Nephron progenitor cell (in vitro differentiated cells): ENCODE measurements around the gene GXYLT1.

Experiments
- DNase-seq: peaks from one replicate; pipeline ENCODE4 v3.0.0; 2021
- H3K27ac Mint-ChIP-seq: 2 replicates; pipeline ENCODE4 v1.8.0; 2021; ENCODE audit warnings: mild to moderate bottlenecking, moderate library complexity, mixed read lengths
- H3K27me3 Mint-ChIP-seq: 2 replicates; pipeline ENCODE4 v1.8.0; 2021; ENCODE audit warnings: mild to moderate bottlenecking, low read depth, mixed read lengths; ENCODE audit not compliant: poor library complexity
- H3K36me3 Mint-ChIP-seq: 2 replicates; pipeline ENCODE4 v1.8.0; 2021; ENCODE audit warnings: low read depth, mixed read lengths
- H3K4me1 Mint-ChIP-seq: 2 replicates; pipeline ENCODE4 v1.8.0; 2021; ENCODE audit warnings: mixed read lengths
- H3K4me3 Mint-ChIP-seq: 2 replicates; pipeline ENCODE4 v1.8.0; 2021; ENCODE audit warnings: mild to moderate bottlenecking, moderate library complexity, mixed read lengths
- H3K9me3 Mint-ChIP-seq: 2 replicates; pipeline ENCODE4 v1.8.0; 2021; ENCODE audit warnings: mild to moderate bottlenecking, moderate library complexity, mixed read lengths
- TF ChIP-seq, protein P1 (sequence below): fragments of 200-600 bp; sonication (generic); IDR thresholded peaks from 2 replicates; pipeline ENCODE4 v1.5.0; 2021; ENCODE audit warnings: antibody characterized with exemption

Gene GXYLT1

DNA sequence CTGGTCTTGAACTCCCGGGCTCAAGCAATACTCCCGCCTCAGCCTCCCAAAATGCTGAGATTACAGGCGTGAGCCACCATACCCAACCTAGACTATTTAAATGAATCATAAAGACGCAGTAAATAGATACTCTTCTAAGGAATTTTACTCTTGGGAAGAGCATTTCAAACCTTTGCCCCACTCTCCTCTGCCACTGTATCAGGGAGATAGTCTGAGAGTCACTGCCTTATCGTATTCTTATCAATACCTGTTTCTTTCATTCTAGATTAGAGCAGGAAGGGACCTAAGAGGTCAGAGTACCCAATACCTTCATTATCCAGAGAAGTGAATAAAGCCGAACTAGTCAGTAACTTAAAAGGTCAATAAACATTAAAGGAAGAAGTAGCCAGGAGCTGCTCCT lies 15.8 kb downstream of the GXYLT1 start:
- no peaks in the 10 kb centered on the region for H3K27me3 Mint-ChIP-seq
- peaks cover 12% of the 10 kb centered on the region for H3K4me1 Mint-ChIP-seq
- no peak for DNase-seq
- H3K36me3 Mint-ChIP-seq, result peaks cover 8% of the 10 kb centered on the region
- H3K9me3 Mint-ChIP-seq, result no peaks in the 10 kb centered on the region
- no peak overlapping the region for H3K4me3 Mint-ChIP-seq
- no peak overlapping the region for H3K27ac Mint-ChIP-seq
- TF ChIP-seq, protein P1, sequence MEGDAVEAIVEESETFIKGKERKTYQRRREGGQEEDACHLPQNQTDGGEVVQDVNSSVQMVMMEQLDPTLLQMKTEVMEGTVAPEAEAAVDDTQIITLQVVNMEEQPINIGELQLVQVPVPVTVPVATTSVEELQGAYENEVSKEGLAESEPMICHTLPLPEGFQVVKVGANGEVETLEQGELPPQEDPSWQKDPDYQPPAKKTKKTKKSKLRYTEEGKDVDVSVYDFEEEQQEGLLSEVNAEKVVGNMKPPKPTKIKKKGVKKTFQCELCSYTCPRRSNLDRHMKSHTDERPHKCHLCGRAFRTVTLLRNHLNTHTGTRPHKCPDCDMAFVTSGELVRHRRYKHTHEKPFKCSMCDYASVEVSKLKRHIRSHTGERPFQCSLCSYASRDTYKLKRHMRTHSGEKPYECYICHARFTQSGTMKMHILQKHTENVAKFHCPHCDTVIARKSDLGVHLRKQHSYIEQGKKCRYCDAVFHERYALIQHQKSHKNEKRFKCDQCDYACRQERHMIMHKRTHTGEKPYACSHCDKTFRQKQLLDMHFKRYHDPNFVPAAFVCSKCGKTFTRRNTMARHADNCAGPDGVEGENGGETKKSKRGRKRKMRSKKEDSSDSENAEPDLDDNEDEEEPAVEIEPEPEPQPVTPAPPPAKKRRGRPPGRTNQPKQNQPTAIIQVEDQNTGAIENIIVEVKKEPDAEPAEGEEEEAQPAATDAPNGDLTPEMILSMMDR, result no peak

DNA sequence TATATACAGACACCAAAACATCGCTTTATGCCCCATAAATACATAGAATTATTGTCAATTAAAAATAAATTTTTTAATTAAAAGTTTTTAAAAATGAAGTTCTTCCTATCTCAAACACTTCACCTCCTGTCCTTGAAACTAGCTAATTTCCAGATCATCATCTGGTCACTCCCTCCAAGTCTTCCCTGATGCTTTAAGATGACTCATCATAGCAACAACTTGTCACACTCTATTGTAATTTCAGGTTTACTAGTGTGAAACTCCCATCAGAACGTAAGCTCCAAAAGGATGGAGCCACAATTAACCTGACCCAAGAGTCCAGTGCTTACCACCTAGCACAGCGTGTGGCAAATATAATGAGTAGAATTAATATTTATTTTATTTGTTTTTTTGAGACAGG lies 16.3 kb downstream of the GXYLT1 start:
- H3K4me1 Mint-ChIP-seq, result peaks cover 12% of the 10 kb centered on the region
- no peak overlapping the region for H3K27ac Mint-ChIP-seq
- H3K36me3 Mint-ChIP-seq, result peaks cover 3% of the 10 kb centered on the region
- H3K27me3 Mint-ChIP-seq, result no peaks in the 10 kb centered on the region
- H3K4me3 Mint-ChIP-seq, result no peak overlapping the region
- TF ChIP-seq, protein P1, result no peak
- H3K9me3 Mint-ChIP-seq, result no peaks in the 10 kb centered on the region
- DNase-seq, result no peak

DNA sequence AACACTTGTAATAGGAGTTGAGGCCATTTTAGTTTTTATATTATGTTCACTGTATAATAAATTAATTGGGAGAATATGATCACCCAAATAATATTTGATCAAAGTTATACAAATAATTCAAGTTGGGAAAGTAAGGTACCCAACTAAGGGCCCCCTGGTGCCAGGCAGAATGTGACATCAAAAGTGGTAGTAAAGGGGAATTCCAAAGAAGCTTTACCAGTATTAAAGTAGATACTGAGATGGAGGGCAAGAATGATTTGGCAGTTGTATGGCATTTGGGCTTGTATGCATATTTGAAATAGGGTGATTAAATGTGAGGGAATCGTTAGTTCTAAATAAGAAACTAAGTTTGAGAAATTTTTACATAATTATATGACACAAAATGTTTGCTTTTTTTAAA lies 17.7 kb downstream of the GXYLT1 start:
- TF ChIP-seq, protein P1, result no peak
- H3K4me3 Mint-ChIP-seq, result no peak overlapping the region
- H3K4me1 Mint-ChIP-seq, result peaks cover 12% of the 10 kb centered on the region
- H3K36me3 Mint-ChIP-seq, result peaks cover 5% of the 10 kb centered on the region
- H3K27me3 Mint-ChIP-seq, result no peaks in the 10 kb centered on the region
- H3K27ac Mint-ChIP-seq, result no peak overlapping the region
- peaks cover 1% of the 10 kb centered on the region for H3K9me3 Mint-ChIP-seq
- no peak for DNase-seq

DNA sequence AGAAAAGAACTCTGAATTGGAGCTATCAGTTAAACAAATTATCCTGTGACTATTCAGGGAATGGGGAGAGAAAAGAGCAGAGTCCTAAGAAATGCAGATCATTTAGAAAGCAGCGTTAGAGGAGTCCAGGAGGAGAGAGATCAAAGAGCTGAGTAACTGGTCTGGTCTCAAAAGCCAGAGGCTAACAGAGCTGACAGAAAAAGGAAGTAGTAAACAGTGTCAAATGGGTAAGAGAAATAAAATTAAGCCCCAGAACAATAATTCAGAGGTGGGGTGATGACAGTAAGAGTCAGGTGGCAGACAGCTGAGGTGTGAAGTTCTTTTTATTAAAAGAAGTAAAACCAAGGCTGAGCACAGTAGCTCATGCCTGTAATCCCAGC lies 19.3 kb downstream of the GXYLT1 start:
- Mint-ChIP-seq H3K4me3 (no peak overlapping the region), H3K4me1 (peaks cover 11% of the 10 kb centered on the region), H3K27ac (no peak overlapping the region), H3K36me3 (peaks cover 17% of the 10 kb centered on the region), H3K9me3 (peaks cover 5% of the 10 kb centered on the region), H3K27me3 (no peaks in the 10 kb centered on the region)
- TF ChIP-seq, protein P1, result no peak
- no peak for DNase-seq

DNA sequence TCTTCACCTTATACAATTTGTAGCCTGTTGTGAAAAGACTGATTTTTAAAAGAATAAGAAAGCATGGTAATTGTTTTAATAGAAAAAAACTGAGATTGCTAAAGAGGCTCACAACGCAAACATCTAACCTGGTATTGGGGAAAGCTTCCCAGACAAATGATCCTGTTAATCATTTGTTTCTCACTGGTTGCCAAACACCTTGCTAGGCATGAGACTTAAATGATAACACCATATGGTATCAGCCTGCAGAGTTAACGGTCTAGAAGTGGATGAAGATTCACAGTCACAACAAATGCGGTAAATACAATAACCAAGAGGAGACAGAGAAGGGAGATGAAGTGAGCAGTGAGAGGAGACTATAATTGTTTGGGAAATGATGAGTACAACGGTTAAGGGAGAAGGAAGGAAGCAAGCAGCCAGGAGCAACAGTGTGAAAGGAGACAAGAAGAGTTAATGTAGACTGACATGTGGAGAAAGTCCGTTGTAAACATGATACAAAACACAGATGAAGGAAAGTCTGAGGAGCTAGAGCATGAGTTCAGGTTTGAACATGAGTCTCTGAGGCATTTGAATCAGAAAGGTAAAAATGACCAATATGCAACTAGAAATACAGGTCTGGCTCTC lies 19.8 kb downstream of the GXYLT1 start:
- Mint-ChIP-seq H3K27me3 (no peaks in the 10 kb centered on the region), H3K4me3 (no peak overlapping the region), H3K9me3 (peaks cover 5% of the 10 kb centered on the region), H3K4me1 (peaks cover 6% of the 10 kb centered on the region), H3K36me3 (peaks cover 22% of the 10 kb centered on the region), H3K27ac (no peak overlapping the region)
- TF ChIP-seq, protein P1, result no peak
- no peak for DNase-seq

DNA sequence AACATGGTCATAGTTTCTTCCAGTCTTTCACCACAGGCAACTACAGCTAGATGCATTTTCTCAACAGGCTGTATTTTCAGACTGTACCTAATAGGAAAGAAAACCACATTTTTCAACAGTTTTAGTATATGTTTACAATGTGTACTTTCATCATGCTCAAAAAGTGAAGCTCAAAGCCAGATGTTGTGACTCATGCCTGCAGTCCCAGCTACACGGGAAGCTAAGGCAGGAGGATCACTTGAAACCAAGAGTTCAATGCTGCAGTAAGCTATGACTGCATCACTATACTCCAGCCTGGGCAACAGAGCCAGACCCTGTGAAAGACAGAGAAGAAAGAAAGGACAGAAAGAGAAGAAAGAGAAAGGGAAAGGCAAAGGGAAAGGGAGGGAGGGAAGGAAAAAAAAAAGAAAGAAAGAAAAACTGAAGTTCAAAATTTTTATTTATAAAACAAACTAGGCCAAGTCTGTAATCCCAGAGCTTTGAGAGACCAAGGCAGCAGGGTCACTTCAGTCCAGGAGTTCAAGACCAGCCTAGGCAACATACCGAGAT lies 25.5 kb downstream of the GXYLT1 start:
- H3K4me3 Mint-ChIP-seq, result no peak overlapping the region

More for the DNA sequence above, 25.5 kb downstream of the GXYLT1 start:
- H3K9me3 Mint-ChIP-seq, result peaks cover 39% of the 10 kb centered on the region
- H3K27ac Mint-ChIP-seq, result peak overlapping the region; percentile 77
- TF ChIP-seq, protein P1, result no peak
- no peak for DNase-seq
- no peaks in the 10 kb centered on the region for H3K27me3 Mint-ChIP-seq
- no peaks in the 10 kb centered on the region for H3K4me1 Mint-ChIP-seq
- H3K36me3 Mint-ChIP-seq, result peaks cover 76% of the 10 kb centered on the region
